ENCODE data around the gene TRAPPC3.

DNA sequence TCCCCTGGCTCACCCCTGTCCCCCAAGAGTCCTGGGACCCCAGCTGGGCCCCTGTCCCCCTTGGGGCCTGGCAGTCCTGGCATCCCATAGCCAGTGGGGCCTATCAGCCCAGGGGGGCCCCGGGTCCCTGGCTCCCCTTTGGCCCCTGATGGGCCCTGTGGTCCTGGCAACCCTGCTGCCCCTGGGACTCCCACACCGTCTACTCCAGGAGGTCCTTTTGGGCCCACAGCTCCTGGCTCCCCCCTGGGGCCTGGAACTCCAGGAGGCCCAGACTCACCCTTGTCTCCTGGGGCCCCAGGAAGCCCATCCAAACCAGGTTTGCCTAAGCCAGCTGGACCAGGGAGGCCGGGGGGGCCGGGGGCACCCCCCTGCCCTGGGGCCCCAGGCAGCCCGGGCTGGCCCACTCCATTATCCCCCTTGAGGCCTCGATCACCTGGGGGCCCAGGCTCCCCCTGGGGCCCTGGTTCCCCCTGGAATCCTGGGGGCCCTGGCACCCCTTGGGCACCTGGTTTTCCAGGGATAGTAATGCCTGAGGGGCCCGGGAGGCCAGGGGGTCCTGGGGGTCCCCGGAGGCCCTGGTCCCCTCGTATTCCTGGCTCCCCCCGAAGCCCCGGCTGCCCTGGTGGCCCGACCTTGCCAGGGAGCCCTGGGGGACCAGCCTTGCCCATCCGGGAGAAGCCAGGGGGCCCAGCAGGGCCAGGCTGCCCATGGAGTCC, 50.5 kb downstream of the TRAPPC3 start:
- TF ChIP-seq EZH2phosphoT487 (conservative IDR thresholded peaks at IDR 0.05; ENCODE audit: low read length) (no peak), CTCF (IDR thresholded peaks at IDR 0.05; ENCODE audit: insufficient read depth, low read length, poor library complexity, severe bottlenecking) (no peak)

Measured in SU-DHL-6 (cell line).